GM12873 (cell line): ENCODE results near the gene CREG2.
A peak's percentile ranks its signal among the peaks of the same experiment; 100 is the strongest.

Experiments
- CTCF ChIP-seq: IDR thresholded peaks from 2 replicates; pipeline ENCODE4 v1.5.1; 2012; ENCODE audit warnings: low read depth, mild to moderate bottlenecking, moderate library complexity, low read length, control low read depth; ENCODE audit not compliant: insufficient read depth; ENCODE audit errors: missing control alignments

The CREG2 gene, protein sequence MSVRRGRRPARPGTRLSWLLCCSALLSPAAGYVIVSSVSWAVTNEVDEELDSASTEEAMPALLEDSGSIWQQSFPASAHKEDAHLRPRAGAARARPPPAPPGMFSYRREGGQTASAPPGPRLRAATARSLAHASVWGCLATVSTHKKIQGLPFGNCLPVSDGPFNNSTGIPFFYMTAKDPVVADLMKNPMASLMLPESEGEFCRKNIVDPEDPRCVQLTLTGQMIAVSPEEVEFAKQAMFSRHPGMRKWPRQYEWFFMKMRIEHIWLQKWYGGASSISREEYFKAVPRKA

GRCh38 chr2:101387151-101387834 lies at the start of gene CREG2:
TSS of gene CREG2 (minus strand) at chr2:101387503. CDS start at chr2:101387457, 46 bp downstream.
- peak; percentile 23 for TF ChIP-seq CTCF

- TF ChIP-seq CTCF: no peak
These were observed 47.9 kb upstream of the CREG2 start for GRCh38 chr2:101435001-101435862.

DNA sequence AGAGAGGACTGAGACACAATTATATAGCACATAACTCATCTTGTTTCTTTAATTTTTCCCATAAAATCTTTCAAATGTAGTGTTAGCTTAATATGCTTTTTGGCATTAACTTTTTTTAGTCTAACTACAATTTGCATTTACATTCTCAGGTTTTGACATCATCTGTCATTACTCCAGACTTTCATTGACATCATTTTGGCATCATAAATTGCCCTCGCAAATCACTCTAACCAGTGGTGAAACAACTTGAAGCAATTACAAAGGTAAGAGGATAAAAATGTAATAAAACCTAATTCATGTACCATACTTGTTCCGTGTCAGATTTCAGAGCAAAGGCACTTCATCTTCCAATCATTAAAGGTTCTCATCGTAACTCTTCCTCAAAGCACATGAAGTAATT lies 46.2 kb upstream of the CREG2 start:
- no peak for TF ChIP-seq CTCF

GRCh38 chr2:101432411-101433181 lies 45.3 kb upstream of the CREG2 start:
- no peak for TF ChIP-seq CTCF

DNA sequence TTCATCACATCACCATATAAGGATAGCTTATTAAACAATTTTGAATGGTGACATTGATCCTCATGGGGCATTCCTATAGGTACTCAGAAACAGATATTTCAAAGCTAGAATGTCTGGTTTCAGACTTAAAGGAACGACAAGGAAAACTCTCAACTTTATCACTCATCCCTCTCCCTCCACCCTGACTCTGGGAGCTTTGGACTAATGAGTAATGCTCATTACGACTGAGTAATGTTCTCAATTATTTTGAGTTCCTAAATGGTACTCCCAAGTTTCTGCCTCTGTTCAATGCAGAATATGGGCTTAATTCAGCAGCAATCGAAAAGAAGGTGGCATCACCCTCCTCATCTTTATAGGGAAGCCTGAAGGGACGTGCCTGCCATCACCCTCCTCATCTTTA lies 44.2 kb upstream of the CREG2 start:
- TF ChIP-seq CTCF: no peak

GRCh38 chr2:101430156-101430555 lies 42.9 kb upstream of the CREG2 start:
- no peak for TF ChIP-seq CTCF
